ENCODE results near the gene IFI27L2. TPM values are rescaled to one million over a fixed set of nuclear protein-coding genes. Genes with fewer than 3 reads are reported as not detected.

The IFI27L2 gene
- polyA plus RNA-seq, 1 of the 3 experiments (the other 2 are of a cell fraction) = 200 TPM

DNA sequence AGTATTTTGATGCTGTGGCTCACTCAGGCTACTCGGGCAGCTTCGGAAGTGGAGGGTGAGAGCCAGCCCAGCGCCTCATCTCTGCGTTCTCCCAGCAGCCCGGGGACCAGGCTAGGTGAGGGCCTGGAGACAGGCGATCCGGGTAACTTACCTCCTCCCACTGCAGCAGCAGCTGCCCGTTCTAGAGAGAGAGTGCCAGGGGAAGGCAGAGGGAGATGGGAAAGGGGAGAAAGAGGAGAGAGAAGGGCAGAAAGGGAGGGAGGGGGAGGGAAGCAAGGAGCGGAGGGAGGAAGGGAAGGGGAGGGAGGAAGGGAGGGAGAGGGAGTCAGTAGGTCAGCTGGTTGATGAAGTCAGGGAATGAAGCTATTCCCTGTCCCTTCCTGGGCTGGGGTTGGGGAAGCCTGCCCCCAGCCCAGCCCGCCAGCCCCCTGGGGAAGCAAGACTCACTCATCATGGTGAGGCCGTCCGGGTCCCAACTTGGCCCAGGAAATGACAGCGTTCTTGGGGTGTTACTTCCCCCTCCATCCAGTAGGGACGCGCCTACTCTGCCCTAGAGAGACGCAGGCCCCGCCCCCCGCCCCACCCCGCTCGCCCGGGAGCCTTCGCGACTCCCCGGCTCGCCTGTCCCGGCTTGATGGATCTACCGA, at the start of gene IFI27L2 (continued):
- TF ChIP-seq, protein P1, sequence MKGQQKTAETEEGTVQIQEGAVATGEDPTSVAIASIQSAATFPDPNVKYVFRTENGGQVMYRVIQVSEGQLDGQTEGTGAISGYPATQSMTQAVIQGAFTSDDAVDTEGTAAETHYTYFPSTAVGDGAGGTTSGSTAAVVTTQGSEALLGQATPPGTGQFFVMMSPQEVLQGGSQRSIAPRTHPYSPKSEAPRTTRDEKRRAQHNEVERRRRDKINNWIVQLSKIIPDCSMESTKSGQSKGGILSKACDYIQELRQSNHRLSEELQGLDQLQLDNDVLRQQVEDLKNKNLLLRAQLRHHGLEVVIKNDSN (IDR thresholded peaks at IDR 0.05; ENCODE audit: borderline replicate concordance, low read depth) = peak; percentile 50; the same call in 1 of the 2 replicates
- TF ChIP-seq, protein P2, sequence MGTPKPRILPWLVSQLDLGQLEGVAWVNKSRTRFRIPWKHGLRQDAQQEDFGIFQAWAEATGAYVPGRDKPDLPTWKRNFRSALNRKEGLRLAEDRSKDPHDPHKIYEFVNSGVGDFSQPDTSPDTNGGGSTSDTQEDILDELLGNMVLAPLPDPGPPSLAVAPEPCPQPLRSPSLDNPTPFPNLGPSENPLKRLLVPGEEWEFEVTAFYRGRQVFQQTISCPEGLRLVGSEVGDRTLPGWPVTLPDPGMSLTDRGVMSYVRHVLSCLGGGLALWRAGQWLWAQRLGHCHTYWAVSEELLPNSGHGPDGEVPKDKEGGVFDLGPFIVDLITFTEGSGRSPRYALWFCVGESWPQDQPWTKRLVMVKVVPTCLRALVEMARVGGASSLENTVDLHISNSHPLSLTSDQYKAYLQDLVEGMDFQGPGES (IDR thresholded peaks at IDR 0.05; ENCODE audit: low read depth, low read length) = no peak
- TF ChIP-seq SMC3 (IDR thresholded peaks at IDR 0.05; ENCODE audit: low read depth, low read length) (no peak), POLR2AphosphoS5 (IDR thresholded peaks at IDR 0.05; ENCODE audit: low read depth, low read length) (0 out of 2 replicates have a peak, but pooled peaks have one; percentile 26), JUND (IDR thresholded peaks at IDR 0.05) (no peak), TAF1 (IDR thresholded peaks at IDR 0.05; ENCODE audit: borderline replicate concordance, low read depth, low read length) (no peak), MEF2A (IDR thresholded peaks at IDR 0.05; ENCODE audit: borderline replicate concordance, low read depth) (no peak)
- TF ChIP-seq, protein P3, sequence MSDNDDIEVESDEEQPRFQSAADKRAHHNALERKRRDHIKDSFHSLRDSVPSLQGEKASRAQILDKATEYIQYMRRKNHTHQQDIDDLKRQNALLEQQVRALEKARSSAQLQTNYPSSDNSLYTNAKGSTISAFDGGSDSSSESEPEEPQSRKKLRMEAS (IDR thresholded peaks at IDR 0.05; ENCODE audit: low read depth) = 0 out of 2 replicates have a peak, but pooled peaks have one; percentile 13

DNA sequence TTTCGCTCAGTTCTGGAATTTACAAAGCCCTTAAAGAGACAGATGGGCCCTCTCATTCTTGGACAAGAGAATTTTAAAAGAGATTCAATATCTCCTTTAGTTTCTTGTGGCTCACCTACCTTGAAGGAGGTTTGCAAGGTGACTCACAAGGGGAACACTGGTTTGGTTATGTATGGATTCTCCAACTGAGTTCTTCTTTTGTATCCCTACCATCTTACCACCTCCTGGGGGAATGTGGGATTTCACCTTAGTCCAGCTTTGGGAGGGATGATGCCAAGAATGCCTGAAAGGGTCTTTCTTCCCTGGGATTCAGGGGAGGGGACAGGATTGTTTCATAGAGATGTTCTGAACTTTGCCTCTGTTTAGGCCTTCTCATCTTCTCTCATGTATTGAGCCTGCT, 48.4 kb upstream of the IFI27L2 start:
- TF ChIP-seq, protein P4, sequence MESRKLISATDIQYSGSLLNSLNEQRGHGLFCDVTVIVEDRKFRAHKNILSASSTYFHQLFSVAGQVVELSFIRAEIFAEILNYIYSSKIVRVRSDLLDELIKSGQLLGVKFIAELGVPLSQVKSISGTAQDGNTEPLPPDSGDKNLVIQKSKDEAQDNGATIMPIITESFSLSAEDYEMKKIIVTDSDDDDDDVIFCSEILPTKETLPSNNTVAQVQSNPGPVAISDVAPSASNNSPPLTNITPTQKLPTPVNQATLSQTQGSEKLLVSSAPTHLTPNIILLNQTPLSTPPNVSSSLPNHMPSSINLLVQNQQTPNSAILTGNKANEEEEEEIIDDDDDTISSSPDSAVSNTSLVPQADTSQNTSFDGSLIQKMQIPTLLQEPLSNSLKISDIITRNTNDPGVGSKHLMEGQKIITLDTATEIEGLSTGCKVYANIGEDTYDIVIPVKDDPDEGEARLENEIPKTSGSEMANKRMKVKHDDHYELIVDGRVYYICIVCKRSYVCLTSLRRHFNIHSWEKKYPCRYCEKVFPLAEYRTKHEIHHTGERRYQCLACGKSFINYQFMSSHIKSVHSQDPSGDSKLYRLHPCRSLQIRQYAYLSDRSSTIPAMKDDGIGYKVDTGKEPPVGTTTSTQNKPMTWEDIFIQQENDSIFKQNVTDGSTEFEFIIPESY (IDR thresholded peaks at IDR 0.05; ENCODE audit: borderline replicate concordance, low read depth) = no peak
- TF ChIP-seq SIN3A (IDR thresholded peaks at IDR 0.05; ENCODE audit: borderline replicate concordance, low read depth, low read length) (no peak), JUND (IDR thresholded peaks at IDR 0.05) (no peak), CHD2 (IDR thresholded peaks at IDR 0.05; ENCODE audit: low read length, partially characterized antibody) (no peak), SMC3 (IDR thresholded peaks at IDR 0.05; ENCODE audit: low read depth, low read length) (no peak), TAF1 (IDR thresholded peaks at IDR 0.05; ENCODE audit: borderline replicate concordance, low read depth, low read length) (no peak), POLR2AphosphoS5 (IDR thresholded peaks at IDR 0.05; ENCODE audit: low read depth, low read length) (no peak), RFX5 (IDR thresholded peaks at IDR 0.05; ENCODE audit: low read length) (no peak), TCF12 (IDR thresholded peaks at IDR 0.05) (no peak), MEF2A (IDR thresholded peaks at IDR 0.05; ENCODE audit: borderline replicate concordance, low read depth) (no peak), EZH2phosphoT487 (IDR thresholded peaks at IDR 0.05; ENCODE audit: borderline replicate concordance, low read depth) (no peak)
- TF ChIP-seq, protein P3 (IDR thresholded peaks at IDR 0.05; ENCODE audit: low read depth) = no peak
- TF ChIP-seq, protein P2 (IDR thresholded peaks at IDR 0.05; ENCODE audit: low read depth, low read length) = no peak
- TF ChIP-seq, protein P5, sequence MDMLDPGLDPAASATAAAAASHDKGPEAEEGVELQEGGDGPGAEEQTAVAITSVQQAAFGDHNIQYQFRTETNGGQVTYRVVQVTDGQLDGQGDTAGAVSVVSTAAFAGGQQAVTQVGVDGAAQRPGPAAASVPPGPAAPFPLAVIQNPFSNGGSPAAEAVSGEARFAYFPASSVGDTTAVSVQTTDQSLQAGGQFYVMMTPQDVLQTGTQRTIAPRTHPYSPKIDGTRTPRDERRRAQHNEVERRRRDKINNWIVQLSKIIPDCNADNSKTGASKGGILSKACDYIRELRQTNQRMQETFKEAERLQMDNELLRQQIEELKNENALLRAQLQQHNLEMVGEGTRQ (IDR thresholded peaks at IDR 0.05; ENCODE audit: borderline replicate concordance, low read depth, low read length) = no peak
- Histone ChIP-seq H3K4me3 (ENCODE audit: low read depth in 2 of 2, low read length in 1 of 2) (no peak overlapping the region), H3K9me3 (no peaks in the 10 kb centered on the region), H3F3A (replicated peaks; ENCODE audit: insufficient read depth) (peaks cover 4% of the 10 kb centered on the region), H2AFZ (ENCODE audit: low read depth) (no peak overlapping the region), H3K4me2 (no peak overlapping the region), H3K4me1 (ENCODE audit: control insufficient read depth in 1 of 2, insufficient read depth in 2 of 2, low read depth in 1 of 2, low read length in 1 of 2) (peaks cover 3 to 6% of the 10 kb centered on the region in 2 experiments; a peak in 3 of 4 replicates), H3K9ac (no peak overlapping the region), H4K20me1 (ENCODE audit: insufficient read depth) (no peaks in the 10 kb centered on the region), H3K27me3 (ENCODE audit: insufficient read depth) (no peaks in the 10 kb centered on the region), H3K36me3 (replicated peaks in 1 of 2; ENCODE audit: control insufficient read depth in 1 of 2, insufficient read depth in 2 of 2, low read length in 1 of 2) (peaks cover 0 to 4% of the 10 kb centered on the region in 2 experiments), H3K79me2 (ENCODE audit: insufficient read depth) (peaks cover 20% of the 10 kb centered on the region), H3K9me2 (no peaks in the 10 kb centered on the region), H3K27ac (ENCODE audit: low read depth in 2 of 2, low read length in 1 of 2) (no peak overlapping the region)
- ChIA-PET CTCF (interaction anchor here (1.5 kb wide), 1 partner anchor 41 kb away, joined by 4 read pairs; no protein-coding TSS in a partner anchor), POLR2A (no interaction called here)
- WGBS (ENCODE audit: low lambda C conversion rate) = 77% methylated on average over 1 of the region's 1 CpG
- no peak for DNase-seq
